Body of pancreas (tissue), 4 donors: Measurements from ENCODE around the gene B3GALT5. TPM values are rescaled to one million over a fixed set of nuclear protein-coding genes. Genes with fewer than 3 reads are reported as not detected.

Experiments used
- ATAC-seq: fragments of 150-250 bp; one replicate; pipeline ENCODE4 v1.9.1; 2016
- DNase-seq, 4 donors: peaks; one replicate each; pipeline ENCODE4 v3.0.0-alpha.2; 2019
- H3K27ac ChIP-seq, 4 donors: fragments of 200-600 bp; sonication (generic); 1 replicate in 3 of 4; 2 replicates in 1 of 4; pipeline versions ENCODE4 v1.5.1 to v1.6.1; 2016 to 2019; ENCODE audit warnings: mild to moderate bottlenecking in 1 of 4, mixed read lengths in 1 of 4, moderate library complexity in 1 of 4
- H3K27me3 ChIP-seq, 2 donors: fragments of 200-600 bp; sonication (generic); one replicate each; pipeline ENCODE4 v1.6.0; 2016; ENCODE audit warnings: mild to moderate bottlenecking in 1 of 2
- H3K36me3 ChIP-seq, 2 donors: fragments of 200-600 bp; sonication (generic); replicated peaks in 1 of 2; 2 replicates each; pipeline ENCODE4 v1.5.1; 2016; ENCODE audit warnings: low read depth in 2 of 2; ENCODE audit not compliant: insufficient read depth in 1 of 2
- H3K4me1 ChIP-seq: fragments of 200-600 bp; sonication (generic); one replicate; pipeline ENCODE4 v1.6.0; 2016
- H3K4me3 ChIP-seq, 2 donors: fragments of 200-600 bp; sonication (generic); 1 replicate in 1 of 2; 2 replicates in 1 of 2; pipeline ENCODE4 v1.5.1; 2016 to 2019
- H3K9me3 ChIP-seq, 3 donors: fragments of 200-600 bp; sonication (generic); 1 replicate in 2 of 3; 2 replicates in 1 of 3; pipeline ENCODE4 v1.5.1; 2016
- CTCF ChIP-seq, 7 experiments: fragments of 450-650 bp in 4 of 7; fragments of 200-600 bp in 3 of 7; sonication (generic) in 3 of 7; IDR thresholded peaks; one replicate each; pipeline ENCODE4 v1.5.1; 2016 to 2019; ENCODE audit warnings: antibody characterized with exemption in 7 of 7
- POLR2A ChIP-seq, 3 donors: fragments of 450-650 bp; IDR thresholded peaks; one replicate each; pipeline ENCODE4 v1.6.1; 2016; ENCODE audit warnings: antibody characterized with exemption in 3 of 3, mild to moderate bottlenecking in 2 of 3
- WGBS, 2 donors: methylation state at CpG; one replicate each; pipeline ENCODE4 v1.1.5; 2017; 5-methylcytosine and 5-hydroxymethylcytosine counted together
- intact Hi-C: fragments of 100-400 bp; cut with DNase I; formaldehyde crosslinking; loops from one replicate; pipeline ENCODE4 v1.15.1; 2023
- total RNA-seq, 2 donors: library from RNA; depleted of rRNA; stranded (reverse); fragments of >200 nt; gene quantifications; one replicate each; pipeline ENCODE4 v1.1.0, GENCODE V29; 2016

Gene B3GALT5
- 1 to 10 TPM; 4.9 to 5.6 TPM for total RNA-seq

- Histone ChIP-seq H3K36me3 (no peaks in the 10 kb centered on the region), H3K9me3 (no peaks in the 10 kb centered on the region), H3K4me3 (no peak within 1 kb of the TSS), H3K4me1 (peaks cover 29% of the 10 kb centered on the region), H3K27ac (peak within 1 kb of the TSS; percentile 62 to 81 (median 72)), H3K27me3 (peaks cover 0 to 4% of the 10 kb centered on the region in 2 donors)
- ATAC-seq: peak; percentile 49
- DNase-seq: peak; percentile 35 to 55 (median 45)
- 10 to 17% methylated on average over 34 to 53 of the region's 63 CpGs for WGBS, 2 donors
- intact Hi-C loops: no loop called here
- peak in 1 of 3 donors; percentile 19 for TF ChIP-seq POLR2A (IDR thresholded peaks at IDR 0.05)
- TF ChIP-seq CTCF (IDR thresholded peaks at IDR 0.05): peak in 1 of 7 experiments; percentile 8
Observed at GRCh38 chr21:39612233-39613040, at the start of gene B3GALT5. Gene B3GALT5 (plus strand): TSS chr21:39612940. CDS start chr21:39660560, 47,620 bp downstream.

- Histone ChIP-seq H3K4me1 (peaks cover 44% of the 10 kb centered on the region), H3K27me3 (no peaks in the 10 kb centered on the region), H3K9me3 (no peaks in the 10 kb centered on the region), H3K27ac (peak overlapping the region in 3 of 4 donors; percentile 4 to 65 (median 18)), H3K36me3 (no peaks in the 10 kb centered on the region), H3K4me3 (no peak overlapping the region)
- ATAC-seq: peak; percentile 78
- peak; percentile 75 to 82 (median 76) for DNase-seq
- TF ChIP-seq POLR2A (IDR thresholded peaks at IDR 0.05) (no peak), CTCF (IDR thresholded peaks at IDR 0.05) (peak in 1 of 7 experiments; percentile 6)
- intact Hi-C loops: no loop called here
- 36 to 51% methylated on average over 3 of the region's 3 CpGs for WGBS, 2 donors
Observed at GRCh38 chr21:39564200-39564599, 48.5 kb upstream of the B3GALT5 start.

- Histone ChIP-seq H3K27ac (no peak overlapping the region), H3K9me3 (no peaks in the 10 kb centered on the region), H3K4me1 (peaks cover 25% of the 10 kb centered on the region), H3K36me3 (no peaks in the 10 kb centered on the region), H3K4me3 (no peak overlapping the region), H3K27me3 (no peaks in the 10 kb centered on the region)
- no peak for ATAC-seq
- DNase-seq: no peak
- WGBS, 2 donors: 87 to 93% methylated on average over 18 of the region's 18 CpGs
- TF ChIP-seq CTCF (IDR thresholded peaks at IDR 0.05) (no peak), POLR2A (IDR thresholded peaks at IDR 0.05) (no peak)
- intact Hi-C loops: no loop called here
Observed at GRCh38 chr21:39567180-39567972, 45.4 kb upstream of the B3GALT5 start.

- WGBS, 2 donors: 79 to 83% methylated on average over 8 of the region's 8 CpGs
- Histone ChIP-seq H3K36me3 (no peaks in the 10 kb centered on the region), H3K27me3 (no peaks in the 10 kb centered on the region), H3K27ac (no peak overlapping the region), H3K4me3 (no peak overlapping the region), H3K4me1 (peaks cover 15% of the 10 kb centered on the region), H3K9me3 (no peaks in the 10 kb centered on the region)
- ATAC-seq: no peak
- TF ChIP-seq POLR2A (IDR thresholded peaks at IDR 0.05): no peak
- no peak for TF ChIP-seq CTCF (IDR thresholded peaks at IDR 0.05)
- no peak for DNase-seq
- intact Hi-C loops: no loop called here
Observed at GRCh38 chr21:39568361-39568760, 44.4 kb upstream of the B3GALT5 start.
